Activated CD8-positive, alpha-beta T cell treated with anti-CD3 and anti-CD28 coated beads, Interleukin-2, amount 10 ng/mL, durations not matched to agents 7 days and 5 days (primary cell): ENCODE results near the gene CYB5RL. TPM values are rescaled to one million over a fixed set of nuclear protein-coding genes. Genes with fewer than 3 reads are reported as not detected.
"Not testable (repeated sequence)": the region's sequence is repeated elsewhere in the genome, so short reads cannot be mapped to it uniquely, and the experiment has no call there.

ENCODE experiments used
- ATAC-seq: fragments of 150-1000 bp; cut with Tn5 transposase; one replicate; pipeline ENCODE4 v1.10.0; 2021; ENCODE audit warnings: moderate library complexity
- CTCF ChIA-PET: fragments of 350-600 bp; sonication (Branson Sonifier 250); formaldehyde crosslinking; loops from one replicate; lab custom pipeline; 2021; ENCODE audit warnings: antibody characterized with exemption; lab: Charles Lee
- POLR2A ChIA-PET: fragments of 350-600 bp; sonication (Branson Sonifier 250); formaldehyde crosslinking; loops from one replicate; lab custom pipeline; 2021; ENCODE audit warnings: antibody characterized with exemption; lab: Charles Lee
- DNase-seq: peaks from one replicate; pipeline ENCODE4 v3.0.0-alpha.2; 2020
- H3K27ac Mint-ChIP-seq: one replicate; pipeline ENCODE4 v1.8.0; 2021; ENCODE audit warnings: mild to moderate bottlenecking, mixed read lengths
- H3K27me3 Mint-ChIP-seq: one replicate; pipeline ENCODE4 v1.8.0; 2021; ENCODE audit warnings: low read depth, mixed read lengths
- H3K36me3 Mint-ChIP-seq: one replicate; pipeline ENCODE4 v1.8.0; 2021; ENCODE audit warnings: low read depth, mixed read lengths
- H3K4me1 Mint-ChIP-seq: one replicate; pipeline ENCODE4 v1.8.0; 2021; ENCODE audit warnings: low read depth, mixed read lengths
- H3K4me3 Mint-ChIP-seq: one replicate; pipeline ENCODE4 v1.8.0; 2021; ENCODE audit warnings: mild to moderate bottlenecking, mixed read lengths
- H3K9me3 Mint-ChIP-seq: one replicate; pipeline ENCODE4 v1.8.0; 2022; ENCODE audit warnings: mixed read lengths; ENCODE audit not compliant: insufficient read depth
- total RNA-seq, 2 experiments: library from RNA; stranded (reverse); gene quantifications; one replicate each; pipeline ENCODE4 v1.2.3, GENCODE V29; 2021

CYB5RL gene
- total RNA-seq, 2 experiments from 2014 or later, result 13.1 to 15.5 TPM

GRCh38 chr1:54167422-54168139, 32.2 kb downstream of the CYB5RL start:
- no peaks in the 10 kb centered on the region for H3K36me3 Mint-ChIP-seq
- no peaks in the 10 kb centered on the region for H3K9me3 Mint-ChIP-seq
- POLR2A ChIA-PET, result no interaction called here
- peaks cover 5% of the 10 kb centered on the region for H3K4me1 Mint-ChIP-seq
- H3K4me3 Mint-ChIP-seq, result no peak overlapping the region
- no peaks in the 10 kb centered on the region for H3K27me3 Mint-ChIP-seq
- no peak for DNase-seq
- no peak overlapping the region for H3K27ac Mint-ChIP-seq
- CTCF ChIA-PET, result interaction anchor here (1.4 to 2.6 kb wide), 2 partner anchors 9 to 14 kb away, joined by 3 to 11 read pairs; no protein-coding TSS in a partner anchor
- no peak for ATAC-seq

GRCh38 chr1:54166357-54166756, 33.5 kb downstream of the CYB5RL start:
- POLR2A ChIA-PET, H3K27ac Mint-ChIP-seq, H3K9me3 Mint-ChIP-seq, H3K36me3 Mint-ChIP-seq, H3K27me3 Mint-ChIP-seq, DNase-seq, ATAC-seq, H3K4me3 Mint-ChIP-seq, CTCF ChIA-PET, H3K4me1 Mint-ChIP-seq: not testable (repeated sequence)

GRCh38 chr1:54165146-54165545, 34.7 kb downstream of the CYB5RL start:
- Mint-ChIP-seq H3K4me1 (no peaks in the 10 kb centered on the region), H3K4me3 (no peak overlapping the region), H3K27me3 (no peaks in the 10 kb centered on the region), H3K36me3 (no peaks in the 10 kb centered on the region), H3K27ac (no peak overlapping the region), H3K9me3 (no peaks in the 10 kb centered on the region)
- DNase-seq (no peak), ATAC-seq (no peak)
- ChIA-PET CTCF (interaction anchor here (2.2 kb wide), 1 partner anchor 16 kb away, joined by 10 read pairs; no protein-coding TSS in a partner anchor), POLR2A (no interaction called here)

GRCh38 chr1:54163573-54163972, 36.3 kb downstream of the CYB5RL start:
- Mint-ChIP-seq H3K27me3 (no peaks in the 10 kb centered on the region), H3K27ac (no peak overlapping the region), H3K4me1 (no peaks in the 10 kb centered on the region), H3K9me3 (no peaks in the 10 kb centered on the region), H3K36me3 (no peaks in the 10 kb centered on the region), H3K4me3 (no peak overlapping the region)
- ATAC-seq (no peak), DNase-seq (no peak)
- ChIA-PET POLR2A (no interaction called here), CTCF (interaction anchor here (2.2 kb wide), 1 partner anchor 18 kb away, joined by 10 read pairs; no protein-coding TSS in a partner anchor)

GRCh38 chr1:54163051-54163450, 36.8 kb downstream of the CYB5RL start:
- ATAC-seq, result no peak
- H3K27ac Mint-ChIP-seq, result no peak overlapping the region
- CTCF ChIA-PET, result no interaction called here

GRCh38 chr1:54161495-54162168, 38.2 kb downstream of the CYB5RL start:
- ChIA-PET CTCF (no interaction called here), POLR2A (no interaction called here)
- H3K9me3 Mint-ChIP-seq, result no peaks in the 10 kb centered on the region
- no peak overlapping the region for H3K4me3 Mint-ChIP-seq
- H3K27ac Mint-ChIP-seq, result no peak overlapping the region
- no peaks in the 10 kb centered on the region for H3K27me3 Mint-ChIP-seq
- no peak for ATAC-seq
- H3K36me3 Mint-ChIP-seq, result no peaks in the 10 kb centered on the region
- DNase-seq, result no peak
- no peaks in the 10 kb centered on the region for H3K4me1 Mint-ChIP-seq

More at GRCh38 chr1:54163051-54163450, 36.8 kb downstream of the CYB5RL start:
- Mint-ChIP-seq H3K36me3 (no peaks in the 10 kb centered on the region), H3K4me3 (no peak overlapping the region), H3K9me3 (no peaks in the 10 kb centered on the region), H3K27me3 (no peaks in the 10 kb centered on the region), H3K4me1 (no peaks in the 10 kb centered on the region)
- POLR2A ChIA-PET, result interaction anchor here (1.2 kb wide), 1 partner anchor 50 kb away, joined by 3 read pairs; no protein-coding TSS in a partner anchor
- no peak for DNase-seq

GRCh38 chr1:54160351-54160750, 39.5 kb downstream of the CYB5RL start:
- Mint-ChIP-seq H3K4me1 (no peaks in the 10 kb centered on the region), H3K27ac (no peak overlapping the region), H3K36me3 (no peaks in the 10 kb centered on the region), H3K4me3 (no peak overlapping the region), H3K27me3 (peaks cover 3% of the 10 kb centered on the region), H3K9me3 (no peaks in the 10 kb centered on the region)
- ATAC-seq, result no peak
- CTCF ChIA-PET, result interaction anchor here (0.6 kb wide), 1 partner anchor 37 kb away, joined by 3 read pairs; no protein-coding TSS in a partner anchor
- no peak for DNase-seq
- POLR2A ChIA-PET, result no interaction called here

- Mint-ChIP-seq H3K4me1 (no peaks in the 10 kb centered on the region), H3K9me3 (no peaks in the 10 kb centered on the region), H3K27ac (no peak overlapping the region), H3K27me3 (peaks cover 3% of the 10 kb centered on the region), H3K36me3 (no peaks in the 10 kb centered on the region), H3K4me3 (no peak overlapping the region)
- CTCF ChIA-PET, result interaction anchor here (0.6 kb wide), 1 partner anchor 36 kb away, joined by 3 read pairs; no protein-coding TSS in a partner anchor
- DNase-seq (no peak), ATAC-seq (no peak)
- POLR2A ChIA-PET, result no interaction called here
Measured at GRCh38 chr1:54159733-54160316, 40.0 kb downstream of the CYB5RL start.

- ChIA-PET POLR2A (no interaction called here), CTCF (no interaction called here)
- no peak overlapping the region for H3K4me3 Mint-ChIP-seq
- no peaks in the 10 kb centered on the region for H3K9me3 Mint-ChIP-seq
- DNase-seq (no peak), ATAC-seq (no peak)
- H3K27me3 Mint-ChIP-seq, result peaks cover 3% of the 10 kb centered on the region
- no peak overlapping the region for H3K27ac Mint-ChIP-seq
- no peaks in the 10 kb centered on the region for H3K36me3 Mint-ChIP-seq
- no peaks in the 10 kb centered on the region for H3K4me1 Mint-ChIP-seq
Measured at GRCh38 chr1:54158071-54158470, 41.8 kb downstream of the CYB5RL start.

- CTCF ChIA-PET, result no interaction called here
- no peak overlapping the region for H3K4me3 Mint-ChIP-seq
- ATAC-seq, result no peak
Measured at GRCh38 chr1:54157401-54157800, 42.4 kb downstream of the CYB5RL start.

GRCh38 chr1:54156986-54157385, 42.8 kb downstream of the CYB5RL start:
- CTCF ChIA-PET, result no interaction called here
- H3K27me3 Mint-ChIP-seq, result peaks cover 3% of the 10 kb centered on the region
- no peak overlapping the region for H3K4me3 Mint-ChIP-seq
- H3K9me3 Mint-ChIP-seq, result no peaks in the 10 kb centered on the region
- no peak for ATAC-seq
- DNase-seq, result no peak
- no peaks in the 10 kb centered on the region for H3K4me1 Mint-ChIP-seq
- POLR2A ChIA-PET, result no interaction called here
- H3K36me3 Mint-ChIP-seq, result no peaks in the 10 kb centered on the region
- no peak overlapping the region for H3K27ac Mint-ChIP-seq

More at GRCh38 chr1:54157401-54157800, 42.4 kb downstream of the CYB5RL start:
- no peaks in the 10 kb centered on the region for H3K36me3 Mint-ChIP-seq
- peaks cover 3% of the 10 kb centered on the region for H3K27me3 Mint-ChIP-seq
- no peaks in the 10 kb centered on the region for H3K9me3 Mint-ChIP-seq
- H3K4me1 Mint-ChIP-seq, result no peaks in the 10 kb centered on the region
- no peak overlapping the region for H3K27ac Mint-ChIP-seq
- POLR2A ChIA-PET, result no interaction called here
- no peak for DNase-seq

- CTCF ChIA-PET, result no interaction called here
- H3K4me1 Mint-ChIP-seq, result no peaks in the 10 kb centered on the region
Measured at GRCh38 chr1:54156201-54156600, 43.6 kb downstream of the CYB5RL start.

More at GRCh38 chr1:54156201-54156600, 43.6 kb downstream of the CYB5RL start:
- Mint-ChIP-seq H3K9me3 (no peaks in the 10 kb centered on the region), H3K27me3 (peaks cover 3% of the 10 kb centered on the region), H3K36me3 (no peaks in the 10 kb centered on the region), H3K4me3 (no peak overlapping the region), H3K27ac (no peak overlapping the region)
- DNase-seq, result no peak
- POLR2A ChIA-PET, result no interaction called here
- no peak for ATAC-seq
